GM23338 (cell line): ENCODE results near the gene NEURL1. TPM values are rescaled to one million over a fixed set of nuclear protein-coding genes. Genes with fewer than 3 reads are reported as not detected.

ENCODE experiments used
- ATAC-seq: fragments of 200-7000 bp; cut with Tn5 transposase; 3 replicates; pipeline ENCODE4 v1.9.1; 2020
- DNase-seq: peaks from one replicate; pipeline ENCODE4 v3.0.0-alpha.2; 2015; ENCODE audit warnings: low spot score
- H2AFZ ChIP-seq: fragments of 200-600 bp; sonication (generic); 2 replicates; pipeline ENCODE4 v1.8.0; 2016; ENCODE audit warnings: antibody characterized with exemption, mild to moderate bottlenecking, moderate library complexity
- H3F3A ChIP-seq: fragments of 200-600 bp; sonication (generic); replicated peaks from 2 replicates; pipeline ENCODE4 v1.8.0; 2017; ENCODE audit warnings: antibody characterized with exemption, mixed run types, low read depth
- H3K27ac ChIP-seq: fragments of 200-600 bp; sonication (generic); 2 replicates; pipeline ENCODE4 v1.6.1; 2016; ENCODE audit warnings: low read depth
- H3K27me3 ChIP-seq: fragments of 200-600 bp; sonication (generic); 2 replicates; pipeline ENCODE4 v1.8.0; 2016; ENCODE audit warnings: mild to moderate bottlenecking, mixed run types, moderate library complexity; ENCODE audit not compliant: insufficient read depth
- H3K36me3 ChIP-seq: fragments of 200-600 bp; sonication (generic); 2 replicates; pipeline ENCODE4 v1.8.0; 2016; ENCODE audit warnings: mild to moderate bottlenecking; ENCODE audit not compliant: insufficient read depth
- H3K4me1 ChIP-seq: fragments of 200-600 bp; sonication (generic); 2 replicates; pipeline ENCODE4 v1.8.0; 2016; ENCODE audit warnings: mild to moderate bottlenecking, moderate library complexity; ENCODE audit not compliant: insufficient read depth
- H3K4me2 ChIP-seq: fragments of 200-600 bp; sonication (generic); 2 replicates; pipeline ENCODE4 v1.7.1; 2017; ENCODE audit warnings: mixed run types
- H3K4me3 ChIP-seq: fragments of 200-600 bp; sonication (generic); 2 replicates; pipeline ENCODE4 v1.6.1; 2016; ENCODE audit warnings: mixed run types
- H3K79me2 ChIP-seq: fragments of 200-600 bp; sonication (generic); replicated peaks from 2 replicates; pipeline ENCODE4 v1.8.0; 2017; ENCODE audit warnings: mild to moderate bottlenecking; ENCODE audit not compliant: insufficient read depth
- H3K9me2 ChIP-seq: fragments of 200-600 bp; sonication (generic); 2 replicates; pipeline ENCODE4 v1.8.0; 2017; ENCODE audit not compliant: insufficient read depth
- H4K20me1 ChIP-seq: fragments of 200-600 bp; sonication (generic); replicated peaks from 2 replicates; pipeline ENCODE4 v1.8.0; 2017; ENCODE audit warnings: mild to moderate bottlenecking; ENCODE audit not compliant: insufficient read depth
- H3K27ac Mint-ChIP-seq: 2 replicates; pipeline ENCODE4 v1.8.0; 2020; ENCODE audit warnings: inconsistent platforms, mild to moderate bottlenecking, moderate library complexity, mixed read lengths
- H3K27me3 Mint-ChIP-seq: 3 replicates; pipeline ENCODE4 v1.8.0; 2022; ENCODE audit warnings: low read depth, mild to moderate bottlenecking, moderate library complexity, mixed read lengths, inconsistent platforms; ENCODE audit not compliant: insufficient read depth, poor library complexity
- H3K36me3 Mint-ChIP-seq: 3 replicates; pipeline ENCODE4 v1.8.0; 2021; ENCODE audit warnings: low read depth, mild to moderate bottlenecking, inconsistent platforms, moderate library complexity, mixed read lengths
- H3K4me1 Mint-ChIP-seq: 3 replicates; pipeline ENCODE4 v1.8.0; 2020; ENCODE audit warnings: mild to moderate bottlenecking, inconsistent platforms, mixed read lengths
- H3K4me3 Mint-ChIP-seq: 3 replicates; pipeline ENCODE4 v1.8.0; 2021; ENCODE audit warnings: moderate library complexity, mild to moderate bottlenecking, inconsistent platforms, mixed read lengths
- H3K9me3 Mint-ChIP-seq: 3 replicates; pipeline ENCODE4 v1.8.0; 2020; ENCODE audit warnings: moderate library complexity, mild to moderate bottlenecking, inconsistent platforms, mixed read lengths
- CREB1 ChIP-seq: fragments of 250-450 bp; sonication (Bioruptor Pico); IDR thresholded peaks from 2 replicates; pipeline ENCODE4 v1.5.0; 2020; ENCODE audit warnings: low read depth, mild to moderate bottlenecking, moderate library complexity
- EZH2phosphoT487 ChIP-seq: fragments of 200-600 bp; sonication (generic); IDR thresholded peaks from one replicate; pipeline ENCODE4 v1.8.1; 2018; ENCODE audit warnings: antibody characterized with exemption; ENCODE audit not compliant: unreplicated experiment
- JUNB ChIP-seq: IDR thresholded peaks from one replicate; pipeline ENCODE4 v1.6.1; 2016; ENCODE audit warnings: antibody characterized with exemption; ENCODE audit not compliant: unreplicated experiment
- NANOG ChIP-seq: IDR thresholded peaks from 2 replicates; pipeline ENCODE4 v1.6.1; 2016; ENCODE audit warnings: antibody characterized with exemption, borderline replicate concordance
- POLR2AphosphoS5 ChIP-seq: IDR thresholded peaks from 2 replicates; pipeline ENCODE4 v1.6.1; 2016; ENCODE audit warnings: antibody characterized with exemption, low read depth
- STAT1 ChIP-seq: IDR thresholded peaks from one replicate; pipeline ENCODE4 v1.6.1; 2016; ENCODE audit warnings: antibody characterized with exemption; ENCODE audit not compliant: unreplicated experiment
- ZNF114 ChIP-seq: fragments of 250-450 bp; sonication (Bioruptor Pico); IDR thresholded peaks from 2 replicates; pipeline ENCODE4 v1.5.0; 2020; ENCODE audit warnings: mild to moderate bottlenecking, moderate library complexity
- ZNF331 ChIP-seq: fragments of 250-450 bp; sonication (Bioruptor Pico); IDR thresholded peaks from 2 replicates; pipeline ENCODE4 v1.5.0; 2020; ENCODE audit warnings: low read depth, mild to moderate bottlenecking, moderate library complexity
- long read RNA-seq: library from polyadenylated mRNA; unstranded; transcript quantifications from one replicate; pipeline ENCODE4 v2.0.0, GENCODE V29; 2020; ENCODE audit not compliant: unreplicated experiment
- polyA plus RNA-seq: library from polyadenylated mRNA; unstranded; fragments of >200 nt; fragmentation: Nextera tagmentation; extraction: Ambion mirVana; gene quantifications from 2 replicates; pipeline ENCODE4 v1.2.1, GENCODE V29; 2016
- total RNA-seq: library from RNA; depleted of rRNA; stranded (reverse); fragments of >200 nt; shearing (Covaris generic); gene quantifications from 2 replicates; pipeline ENCODE4 v1.2.3, GENCODE V29; 2014; rRNA removed
- TF ChIP-seq, protein P1 (sequence below): IDR thresholded peaks from 2 replicates; pipeline ENCODE4 v1.6.1; 2016; ENCODE audit warnings: antibody characterized with exemption
- TF ChIP-seq, protein P2 (sequence below), 2 experiments: fragments of 200-600 bp in 1 of 2; sonication (generic) in 1 of 2; conservative IDR thresholded peaks; 2 replicates each; pipeline versions ENCODE4 v1.5.1 to v1.6.1; 2016 to 2017; ENCODE audit warnings: antibody characterized with exemption in 2 of 2, low read depth in 2 of 2, mild to moderate bottlenecking in 2 of 2, moderate library complexity in 1 of 2
- TF ChIP-seq, protein P3 (sequence below): IDR thresholded peaks from one replicate; pipeline ENCODE4 v1.6.1; 2018; ENCODE audit warnings: antibody characterized with exemption; ENCODE audit not compliant: unreplicated experiment
- TF ChIP-seq, protein P4 (sequence below): fragments of 250-450 bp; sonication (Bioruptor Pico); IDR thresholded peaks from 2 replicates; pipeline ENCODE4 v1.5.0; 2020; ENCODE audit warnings: mild to moderate bottlenecking, moderate library complexity

The NEURL1 gene, protein sequence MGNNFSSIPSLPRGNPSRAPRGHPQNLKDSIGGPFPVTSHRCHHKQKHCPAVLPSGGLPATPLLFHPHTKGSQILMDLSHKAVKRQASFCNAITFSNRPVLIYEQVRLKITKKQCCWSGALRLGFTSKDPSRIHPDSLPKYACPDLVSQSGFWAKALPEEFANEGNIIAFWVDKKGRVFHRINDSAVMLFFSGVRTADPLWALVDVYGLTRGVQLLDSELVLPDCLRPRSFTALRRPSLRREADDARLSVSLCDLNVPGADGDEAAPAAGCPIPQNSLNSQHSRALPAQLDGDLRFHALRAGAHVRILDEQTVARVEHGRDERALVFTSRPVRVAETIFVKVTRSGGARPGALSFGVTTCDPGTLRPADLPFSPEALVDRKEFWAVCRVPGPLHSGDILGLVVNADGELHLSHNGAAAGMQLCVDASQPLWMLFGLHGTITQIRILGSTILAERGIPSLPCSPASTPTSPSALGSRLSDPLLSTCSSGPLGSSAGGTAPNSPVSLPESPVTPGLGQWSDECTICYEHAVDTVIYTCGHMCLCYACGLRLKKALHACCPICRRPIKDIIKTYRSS
- total RNA-seq, result 1.1 and 3.8 TPM in 2 replicates
- 0.71 and 0.82 TPM in 2 replicates for polyA plus RNA-seq
- long read RNA-seq, result 0 reads

DNA sequence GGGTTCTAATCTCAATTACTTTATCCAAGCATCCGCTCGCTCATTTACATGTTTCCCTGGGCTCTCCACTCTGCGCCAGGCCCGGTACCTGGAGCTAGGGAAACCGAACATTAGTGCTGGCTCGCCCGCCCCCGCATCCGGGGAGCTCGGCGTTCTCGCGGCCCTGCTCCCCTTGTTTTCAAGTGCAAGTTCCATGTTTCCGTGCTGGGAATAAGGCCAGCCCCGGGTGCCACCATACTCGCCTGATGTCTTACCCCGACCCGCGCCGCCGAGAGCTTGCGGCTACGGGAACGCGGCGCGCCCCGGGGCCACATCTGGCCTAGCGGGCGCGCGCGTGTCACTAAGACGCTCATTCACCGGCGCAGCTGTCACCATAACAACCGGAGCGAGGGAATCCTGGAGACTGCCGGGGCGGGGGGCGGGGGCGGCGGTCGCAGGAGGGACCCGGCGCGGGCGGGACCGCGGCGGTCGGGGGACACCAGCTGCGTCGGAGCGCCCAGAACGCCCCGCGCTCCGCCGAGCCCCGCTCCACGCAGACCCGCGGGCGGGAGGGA, at the start of gene NEURL1:
Gene NEURL1 (plus strand): TSS at position 344 of the 554 bp plus-strand sequence. CDS start 683 bp downstream, outside the sequence.
- Histone ChIP-seq H3K9me2 (no peaks in the 10 kb centered on the region), H3K27me3 (peaks cover 58% of the 10 kb centered on the region), H3K4me1 (no peaks in the 10 kb centered on the region; the same call in 1 of the 2 replicates), H3K79me2 (no peaks in the 10 kb centered on the region), H3K27ac (no peak within 1 kb of the TSS), H3K4me3 (peak within 1 kb of the TSS; percentile 79), H3K4me2 (peak within 1 kb of the TSS; percentile 90), H3F3A (peaks cover 5% of the 10 kb centered on the region; the same call in 1 of the 2 replicates), H2AFZ (peak within 1 kb of the TSS; percentile 94), H3K36me3 (no peaks in the 10 kb centered on the region), H4K20me1 (no peaks in the 10 kb centered on the region)
- Mint-ChIP-seq H3K4me3 (peak within 1 kb of the TSS; percentile 80), H3K27me3 (peaks cover 28% of the 10 kb centered on the region), H3K4me1 (peaks cover 18% of the 10 kb centered on the region; the same call in 2 of the 3 replicates), H3K36me3 (no peaks in the 10 kb centered on the region), H3K27ac (no peak within 1 kb of the TSS), H3K9me3 (no peaks in the 10 kb centered on the region; the same call in 2 of the 3 replicates)
- peak; percentile 90 for DNase-seq
- ATAC-seq, result peak; percentile 50
- TF ChIP-seq STAT1 (no peak), ZNF331 (CRISPR knock-in tag) (no peak), EZH2phosphoT487 (no peak), JUNB (no peak), CREB1 (CRISPR knock-in tag) (no peak), POLR2AphosphoS5 (no peak), ZNF114 (CRISPR knock-in tag) (no peak), NANOG (no peak)
- TF ChIP-seq, protein P1, sequence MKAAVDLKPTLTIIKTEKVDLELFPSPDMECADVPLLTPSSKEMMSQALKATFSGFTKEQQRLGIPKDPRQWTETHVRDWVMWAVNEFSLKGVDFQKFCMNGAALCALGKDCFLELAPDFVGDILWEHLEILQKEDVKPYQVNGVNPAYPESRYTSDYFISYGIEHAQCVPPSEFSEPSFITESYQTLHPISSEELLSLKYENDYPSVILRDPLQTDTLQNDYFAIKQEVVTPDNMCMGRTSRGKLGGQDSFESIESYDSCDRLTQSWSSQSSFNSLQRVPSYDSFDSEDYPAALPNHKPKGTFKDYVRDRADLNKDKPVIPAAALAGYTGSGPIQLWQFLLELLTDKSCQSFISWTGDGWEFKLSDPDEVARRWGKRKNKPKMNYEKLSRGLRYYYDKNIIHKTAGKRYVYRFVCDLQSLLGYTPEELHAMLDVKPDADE, result no peak
- TF ChIP-seq, protein P2, sequence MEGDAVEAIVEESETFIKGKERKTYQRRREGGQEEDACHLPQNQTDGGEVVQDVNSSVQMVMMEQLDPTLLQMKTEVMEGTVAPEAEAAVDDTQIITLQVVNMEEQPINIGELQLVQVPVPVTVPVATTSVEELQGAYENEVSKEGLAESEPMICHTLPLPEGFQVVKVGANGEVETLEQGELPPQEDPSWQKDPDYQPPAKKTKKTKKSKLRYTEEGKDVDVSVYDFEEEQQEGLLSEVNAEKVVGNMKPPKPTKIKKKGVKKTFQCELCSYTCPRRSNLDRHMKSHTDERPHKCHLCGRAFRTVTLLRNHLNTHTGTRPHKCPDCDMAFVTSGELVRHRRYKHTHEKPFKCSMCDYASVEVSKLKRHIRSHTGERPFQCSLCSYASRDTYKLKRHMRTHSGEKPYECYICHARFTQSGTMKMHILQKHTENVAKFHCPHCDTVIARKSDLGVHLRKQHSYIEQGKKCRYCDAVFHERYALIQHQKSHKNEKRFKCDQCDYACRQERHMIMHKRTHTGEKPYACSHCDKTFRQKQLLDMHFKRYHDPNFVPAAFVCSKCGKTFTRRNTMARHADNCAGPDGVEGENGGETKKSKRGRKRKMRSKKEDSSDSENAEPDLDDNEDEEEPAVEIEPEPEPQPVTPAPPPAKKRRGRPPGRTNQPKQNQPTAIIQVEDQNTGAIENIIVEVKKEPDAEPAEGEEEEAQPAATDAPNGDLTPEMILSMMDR (conservative IDR thresholded peaks at IDR 0.05; ENCODE audit: low read depth in 2 of 2), result no peak
- TF ChIP-seq, protein P3, sequence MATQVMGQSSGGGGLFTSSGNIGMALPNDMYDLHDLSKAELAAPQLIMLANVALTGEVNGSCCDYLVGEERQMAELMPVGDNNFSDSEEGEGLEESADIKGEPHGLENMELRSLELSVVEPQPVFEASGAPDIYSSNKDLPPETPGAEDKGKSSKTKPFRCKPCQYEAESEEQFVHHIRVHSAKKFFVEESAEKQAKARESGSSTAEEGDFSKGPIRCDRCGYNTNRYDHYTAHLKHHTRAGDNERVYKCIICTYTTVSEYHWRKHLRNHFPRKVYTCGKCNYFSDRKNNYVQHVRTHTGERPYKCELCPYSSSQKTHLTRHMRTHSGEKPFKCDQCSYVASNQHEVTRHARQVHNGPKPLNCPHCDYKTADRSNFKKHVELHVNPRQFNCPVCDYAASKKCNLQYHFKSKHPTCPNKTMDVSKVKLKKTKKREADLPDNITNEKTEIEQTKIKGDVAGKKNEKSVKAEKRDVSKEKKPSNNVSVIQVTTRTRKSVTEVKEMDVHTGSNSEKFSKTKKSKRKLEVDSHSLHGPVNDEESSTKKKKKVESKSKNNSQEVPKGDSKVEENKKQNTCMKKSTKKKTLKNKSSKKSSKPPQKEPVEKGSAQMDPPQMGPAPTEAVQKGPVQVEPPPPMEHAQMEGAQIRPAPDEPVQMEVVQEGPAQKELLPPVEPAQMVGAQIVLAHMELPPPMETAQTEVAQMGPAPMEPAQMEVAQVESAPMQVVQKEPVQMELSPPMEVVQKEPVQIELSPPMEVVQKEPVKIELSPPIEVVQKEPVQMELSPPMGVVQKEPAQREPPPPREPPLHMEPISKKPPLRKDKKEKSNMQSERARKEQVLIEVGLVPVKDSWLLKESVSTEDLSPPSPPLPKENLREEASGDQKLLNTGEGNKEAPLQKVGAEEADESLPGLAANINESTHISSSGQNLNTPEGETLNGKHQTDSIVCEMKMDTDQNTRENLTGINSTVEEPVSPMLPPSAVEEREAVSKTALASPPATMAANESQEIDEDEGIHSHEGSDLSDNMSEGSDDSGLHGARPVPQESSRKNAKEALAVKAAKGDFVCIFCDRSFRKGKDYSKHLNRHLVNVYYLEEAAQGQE, result no peak
- TF ChIP-seq, protein P4, sequence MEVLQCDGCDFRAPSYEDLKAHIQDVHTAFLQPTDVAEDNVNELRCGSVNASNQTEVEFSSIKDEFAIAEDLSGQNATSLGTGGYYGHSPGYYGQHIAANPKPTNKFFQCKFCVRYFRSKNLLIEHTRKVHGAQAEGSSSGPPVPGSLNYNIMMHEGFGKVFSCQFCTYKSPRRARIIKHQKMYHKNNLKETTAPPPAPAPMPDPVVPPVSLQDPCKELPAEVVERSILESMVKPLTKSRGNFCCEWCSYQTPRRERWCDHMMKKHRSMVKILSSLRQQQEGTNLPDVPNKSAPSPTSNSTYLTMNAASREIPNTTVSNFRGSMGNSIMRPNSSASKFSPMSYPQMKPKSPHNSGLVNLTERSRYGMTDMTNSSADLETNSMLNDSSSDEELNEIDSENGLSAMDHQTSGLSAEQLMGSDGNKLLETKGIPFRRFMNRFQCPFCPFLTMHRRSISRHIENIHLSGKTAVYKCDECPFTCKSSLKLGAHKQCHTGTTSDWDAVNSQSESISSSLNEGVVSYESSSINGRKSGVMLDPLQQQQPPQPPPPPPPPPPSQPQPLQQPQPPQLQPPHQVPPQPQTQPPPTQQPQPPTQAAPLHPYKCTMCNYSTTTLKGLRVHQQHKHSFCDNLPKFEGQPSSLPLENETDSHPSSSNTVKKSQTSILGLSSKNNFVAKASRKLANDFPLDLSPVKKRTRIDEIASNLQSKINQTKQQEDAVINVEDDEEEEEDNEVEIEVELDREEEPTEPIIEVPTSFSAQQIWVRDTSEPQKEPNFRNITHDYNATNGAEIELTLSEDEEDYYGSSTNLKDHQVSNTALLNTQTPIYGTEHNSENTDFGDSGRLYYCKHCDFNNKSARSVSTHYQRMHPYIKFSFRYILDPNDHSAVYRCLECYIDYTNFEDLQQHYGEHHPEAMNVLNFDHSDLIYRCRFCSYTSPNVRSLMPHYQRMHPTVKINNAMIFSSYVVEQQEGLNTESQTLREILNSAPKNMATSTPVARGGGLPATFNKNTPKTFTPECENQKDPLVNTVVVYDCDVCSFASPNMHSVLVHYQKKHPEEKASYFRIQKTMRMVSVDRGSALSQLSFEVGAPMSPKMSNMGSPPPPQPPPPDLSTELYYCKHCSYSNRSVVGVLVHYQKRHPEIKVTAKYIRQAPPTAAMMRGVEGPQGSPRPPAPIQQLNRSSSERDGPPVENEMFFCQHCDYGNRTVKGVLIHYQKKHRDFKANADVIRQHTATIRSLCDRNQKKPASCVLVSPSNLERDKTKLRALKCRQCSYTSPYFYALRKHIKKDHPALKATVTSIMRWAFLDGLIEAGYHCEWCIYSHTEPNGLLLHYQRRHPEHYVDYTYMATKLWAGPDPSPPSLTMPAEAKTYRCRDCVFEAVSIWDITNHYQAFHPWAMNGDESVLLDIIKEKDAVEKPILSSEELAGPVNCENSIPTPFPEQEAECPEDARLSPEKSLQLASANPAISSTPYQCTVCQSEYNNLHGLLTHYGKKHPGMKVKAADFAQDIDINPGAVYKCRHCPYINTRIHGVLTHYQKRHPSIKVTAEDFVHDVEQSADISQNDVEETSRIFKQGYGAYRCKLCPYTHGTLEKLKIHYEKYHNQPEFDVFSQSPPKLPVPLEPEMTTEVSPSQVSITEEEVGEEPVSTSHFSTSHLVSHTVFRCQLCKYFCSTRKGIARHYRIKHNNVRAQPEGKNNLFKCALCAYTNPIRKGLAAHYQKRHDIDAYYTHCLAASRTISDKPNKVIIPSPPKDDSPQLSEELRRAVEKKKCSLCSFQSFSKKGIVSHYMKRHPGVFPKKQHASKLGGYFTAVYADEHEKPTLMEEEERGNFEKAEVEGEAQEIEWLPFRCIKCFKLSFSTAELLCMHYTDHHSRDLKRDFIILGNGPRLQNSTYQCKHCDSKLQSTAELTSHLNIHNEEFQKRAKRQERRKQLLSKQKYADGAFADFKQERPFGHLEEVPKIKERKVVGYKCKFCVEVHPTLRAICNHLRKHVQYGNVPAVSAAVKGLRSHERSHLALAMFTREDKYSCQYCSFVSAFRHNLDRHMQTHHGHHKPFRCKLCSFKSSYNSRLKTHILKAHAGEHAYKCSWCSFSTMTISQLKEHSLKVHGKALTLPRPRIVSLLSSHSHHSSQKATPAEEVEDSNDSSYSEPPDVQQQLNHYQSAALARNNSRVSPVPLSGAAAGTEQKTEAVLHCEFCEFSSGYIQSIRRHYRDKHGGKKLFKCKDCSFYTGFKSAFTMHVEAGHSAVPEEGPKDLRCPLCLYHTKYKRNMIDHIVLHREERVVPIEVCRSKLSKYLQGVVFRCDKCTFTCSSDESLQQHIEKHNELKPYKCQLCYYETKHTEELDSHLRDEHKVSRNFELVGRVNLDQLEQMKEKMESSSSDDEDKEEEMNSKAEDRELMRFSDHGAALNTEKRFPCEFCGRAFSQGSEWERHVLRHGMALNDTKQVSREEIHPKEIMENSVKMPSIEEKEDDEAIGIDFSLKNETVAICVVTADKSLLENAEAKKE, result no peak
